GM18951 (cell line): ENCODE measurements around the gene SLC25A33.

Experiments used
- POLR2A ChIP-seq: IDR thresholded peaks from 4 replicates; pipeline ENCODE4 v1.6.1; 2011; ENCODE audit warnings: mild to moderate bottlenecking; ENCODE audit not compliant: insufficient read length, insufficient read depth; ENCODE audit errors: extremely low read depth
- in situ Hi-C: fragments of 300-500 bp; cut with MboI; formaldehyde crosslinking; loops from one replicate; pipeline ENCODE4 v1.12.0; 2022; ENCODE audit warnings: low sequenced_read_pairs, mixed read lengths, inconsistent platforms; ENCODE audit not compliant: unreplicated experiment

SLC25A33 gene

GRCh38 chr1:9518454-9518998, 20.7 kb upstream of the SLC25A33 start:
- in situ Hi-C loops = no loop called here

GRCh38 chr1:9520411-9520810, 18.9 kb upstream of the SLC25A33 start:
- in situ Hi-C loops = no loop called here
- TF ChIP-seq POLR2A = no peak

More at GRCh38 chr1:9518454-9518998, 20.7 kb upstream of the SLC25A33 start:
- no peak for TF ChIP-seq POLR2A

- TF ChIP-seq POLR2A = no peak
- in situ Hi-C loops = no loop called here
These were observed 10.1 kb upstream of the SLC25A33 start for GRCh38 chr1:9529190-9529589.

GRCh38 chr1:9530320-9530719, 8.9 kb upstream of the SLC25A33 start:
- TF ChIP-seq POLR2A = no peak
- in situ Hi-C loops = no loop called here

- no peak for TF ChIP-seq POLR2A
- in situ Hi-C loops = no loop called here
These were observed 4.3 kb upstream of the SLC25A33 start for GRCh38 chr1:9534953-9535352.

- TF ChIP-seq POLR2A = no peak
- in situ Hi-C loops = no loop called here
These were observed 3.0 kb upstream of the SLC25A33 start for GRCh38 chr1:9536301-9536700.

- no peak for TF ChIP-seq POLR2A
- in situ Hi-C loops = no loop called here
These were observed 1.2 kb upstream of the SLC25A33 start for GRCh38 chr1:9537863-9538668.

GRCh38 chr1:9538669-9539164, 548 bp upstream of the SLC25A33 start:
- no peak for TF ChIP-seq POLR2A
- in situ Hi-C loops = no loop called here

GRCh38 chr1:9539829-9540550, 725 bp downstream of the SLC25A33 start:
- in situ Hi-C loops = no loop called here
- TF ChIP-seq POLR2A = no peak

GRCh38 chr1:9542430-9542829, 3.2 kb downstream of the SLC25A33 start:
- in situ Hi-C loops = no loop called here
- no peak for TF ChIP-seq POLR2A

GRCh38 chr1:9544926-9545325, 5.7 kb downstream of the SLC25A33 start:
- in situ Hi-C loops = no loop called here
- TF ChIP-seq POLR2A = no peak

- in situ Hi-C loops = no loop called here
- TF ChIP-seq POLR2A = no peak
These were observed 10.8 kb downstream of the SLC25A33 start for GRCh38 chr1:9549955-9550546.

GRCh38 chr1:9551984-9552383, 12.7 kb downstream of the SLC25A33 start:
- no peak for TF ChIP-seq POLR2A
- in situ Hi-C loops = no loop called here
